HG03097 (cell line): ENCODE results near the gene USP10.

Source experiments
- ATAC-seq: cut with Tn5 transposase; IDR thresholded peaks from one replicate; pipeline ENCODE4 v1.9.1; 2021; ENCODE audit not compliant: unreplicated experiment, low FRiP score

USP10 gene

DNA sequence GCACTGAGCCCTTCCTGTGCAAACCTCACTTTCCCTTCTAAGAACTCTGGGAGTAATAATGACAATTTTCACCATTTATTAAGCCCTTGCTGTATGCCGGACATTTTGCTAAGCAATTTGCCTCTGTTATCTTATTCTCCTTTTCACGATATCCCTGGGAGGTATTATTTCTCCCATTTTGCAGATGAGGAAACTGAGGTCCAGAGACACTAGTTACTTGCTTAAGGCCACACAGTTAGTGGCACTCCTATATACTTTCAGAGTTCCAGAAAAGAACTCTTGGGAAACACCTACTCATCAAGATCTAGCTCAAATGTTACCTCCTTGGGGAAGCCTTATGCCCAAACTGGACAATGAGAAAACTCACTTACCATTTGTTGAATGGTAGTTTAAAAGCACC, 4.8 kb upstream of the USP10 start:
- no peak for ATAC-seq

DNA sequence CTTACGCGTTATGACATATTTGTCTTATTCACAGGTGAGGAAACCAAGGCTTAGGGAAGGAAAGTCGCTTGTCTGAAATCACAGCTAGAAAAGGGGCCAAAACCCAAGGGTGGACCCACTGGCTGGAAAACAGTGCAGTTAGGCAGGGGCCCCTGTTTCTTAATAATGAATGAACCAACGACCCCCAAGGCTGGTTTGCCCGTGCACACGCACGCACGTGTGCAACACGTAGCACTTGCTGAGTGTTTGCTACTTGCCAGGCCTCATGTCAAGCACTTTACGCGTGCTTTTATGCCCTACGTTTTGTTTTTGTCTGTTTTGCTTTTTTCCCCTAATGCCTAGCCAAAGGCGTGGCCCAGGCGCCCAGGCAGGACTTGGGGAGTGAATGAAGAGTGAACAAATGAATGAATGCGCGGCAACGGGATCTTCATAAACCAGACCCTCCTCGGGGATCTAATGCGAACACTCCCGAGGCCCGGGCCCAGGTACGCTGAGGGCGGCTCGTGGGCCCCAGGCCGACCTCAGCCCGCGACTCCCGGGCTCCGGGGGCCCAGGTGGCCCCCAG, 571 bp upstream of the USP10 start:
- no peak for ATAC-seq

DNA sequence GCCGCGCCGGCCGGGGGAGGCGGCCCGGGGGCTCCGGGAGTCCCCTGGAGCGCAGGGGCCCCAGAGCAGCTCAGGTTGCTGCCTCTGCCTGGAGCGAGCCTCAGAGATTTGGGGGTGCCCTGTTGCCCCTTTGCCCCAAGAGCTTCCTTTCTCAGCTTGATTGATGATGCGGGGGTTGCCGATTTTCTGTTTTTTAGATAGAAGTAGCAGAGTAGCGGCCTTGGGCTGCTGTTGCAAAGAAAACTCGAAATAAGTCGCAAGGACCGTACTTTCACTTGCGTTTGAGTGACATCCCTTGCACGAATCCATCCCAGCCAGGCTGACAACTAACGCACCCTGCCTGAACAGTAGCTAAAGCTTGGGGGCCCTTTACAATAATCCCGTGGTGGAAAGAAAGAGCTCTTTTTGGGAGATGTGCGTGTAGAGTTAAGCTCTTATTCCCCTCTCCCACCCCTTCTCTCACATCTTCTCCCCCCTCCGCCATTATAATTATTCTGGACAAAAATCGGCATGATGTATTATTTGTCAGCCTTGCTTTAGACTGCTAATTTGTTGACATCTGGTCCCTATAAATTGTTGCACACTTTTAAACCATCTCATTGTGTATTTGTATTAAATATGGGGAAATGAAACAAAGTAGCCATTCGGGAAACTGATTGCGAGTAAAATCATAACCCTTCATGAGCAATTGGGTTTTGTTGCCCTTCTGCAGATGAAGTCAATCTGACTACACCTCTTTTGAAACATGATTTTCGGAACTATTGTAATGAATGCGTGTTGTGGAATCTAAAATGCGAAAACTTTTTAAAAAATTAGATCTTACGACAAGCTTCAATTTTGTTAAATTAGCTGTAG, 873 bp downstream of the USP10 start:
- peak; percentile 18 for ATAC-seq

DNA sequence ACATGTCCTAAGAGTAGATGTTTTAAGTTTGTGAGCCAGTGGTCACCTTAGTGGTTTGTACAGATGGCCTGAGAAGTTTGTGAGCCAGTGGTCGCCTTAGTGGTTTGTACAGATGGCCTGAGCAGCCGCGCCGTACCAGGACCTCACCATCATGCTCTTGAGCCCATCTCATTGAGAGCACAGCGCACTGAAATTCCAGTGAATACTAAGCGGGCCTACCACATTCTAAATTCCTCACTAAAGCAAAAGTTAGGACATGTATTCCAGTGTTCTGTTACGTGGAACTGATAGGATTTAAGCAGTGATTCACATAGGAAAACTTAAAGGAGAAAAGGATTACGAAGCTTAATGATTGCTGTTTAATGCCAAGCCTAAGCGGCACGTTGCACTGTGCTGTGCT, 3.9 kb downstream of the USP10 start:
- no peak for ATAC-seq

DNA sequence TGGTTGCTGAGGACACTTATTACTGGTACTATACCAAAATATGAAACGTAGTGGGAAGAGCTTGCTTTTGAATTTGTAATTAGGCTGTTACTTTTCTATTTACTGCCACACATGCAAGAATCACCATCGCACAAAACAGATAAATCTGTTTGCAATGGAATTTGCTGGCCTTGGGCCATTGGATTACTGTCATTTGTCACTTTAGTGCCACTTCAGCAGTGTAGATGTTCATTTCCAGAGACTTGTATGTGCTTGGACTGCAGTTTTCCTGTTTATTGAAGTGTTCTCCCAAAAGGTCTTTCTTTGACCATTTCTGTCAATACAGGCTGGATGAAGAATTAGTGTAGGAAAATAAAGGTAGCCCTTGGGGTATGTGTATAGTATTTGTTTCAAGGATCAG, 4.5 kb downstream of the USP10 start:
- no peak for ATAC-seq

DNA sequence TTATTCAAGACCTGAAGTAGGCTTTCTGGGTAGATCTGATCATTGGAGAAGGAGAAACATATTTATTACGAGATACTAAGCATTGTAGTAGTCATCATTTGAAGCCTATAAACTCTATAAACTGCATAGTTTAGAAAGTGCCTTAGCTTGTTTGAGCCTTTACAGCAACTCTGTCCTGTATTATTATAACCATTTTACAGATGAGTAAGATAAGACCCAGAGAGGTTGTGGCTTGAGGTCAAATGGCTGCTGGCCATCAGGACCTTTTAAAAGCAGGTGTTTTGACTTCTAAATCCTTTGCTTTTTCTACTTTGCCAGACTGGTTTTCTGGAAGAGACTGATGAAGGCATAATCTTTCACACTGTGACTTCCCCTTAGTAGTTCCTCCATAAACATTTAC, 7.1 kb downstream of the USP10 start:
- no peak for ATAC-seq

DNA sequence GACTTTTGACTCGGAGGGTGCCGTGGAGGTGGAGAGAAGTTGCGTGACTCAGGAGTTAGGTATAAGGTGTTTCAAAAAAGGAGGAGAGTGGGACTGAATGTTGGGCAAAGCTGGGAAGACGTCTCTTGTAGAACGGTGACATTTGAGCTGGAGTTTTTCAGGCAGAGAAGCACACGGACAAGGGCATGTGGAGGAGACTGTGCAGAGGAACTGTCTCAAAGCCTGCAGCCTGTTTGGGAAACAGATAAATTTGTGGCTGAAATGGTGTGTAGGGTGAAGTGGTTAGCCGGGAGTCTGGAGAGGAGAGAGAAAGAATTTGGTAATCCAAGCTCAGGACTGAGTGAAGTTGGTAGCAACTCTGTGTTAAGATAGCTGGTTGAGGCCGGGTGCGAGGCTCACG, 9.8 kb downstream of the USP10 start:
- no peak for ATAC-seq

DNA sequence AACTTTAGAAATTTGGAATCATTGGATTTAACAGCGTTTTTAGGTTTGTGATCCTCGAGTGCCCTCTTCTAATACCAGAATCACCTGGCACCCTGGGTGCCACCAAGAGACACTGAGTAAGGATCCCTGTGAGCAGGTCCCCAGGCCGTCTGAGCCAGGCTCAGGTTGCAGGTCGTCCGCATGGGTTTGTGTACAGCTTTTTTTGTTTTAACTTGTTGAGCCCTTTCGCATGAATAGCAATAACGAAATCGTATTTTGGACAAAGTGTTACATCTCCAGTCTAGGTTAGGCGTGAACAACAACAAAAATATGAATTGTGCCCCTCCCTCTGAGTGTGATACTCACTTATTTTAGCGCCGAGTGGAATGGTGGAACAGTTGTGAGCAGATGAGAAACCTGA, 10.9 kb downstream of the USP10 start:
- ATAC-seq = no peak

DNA sequence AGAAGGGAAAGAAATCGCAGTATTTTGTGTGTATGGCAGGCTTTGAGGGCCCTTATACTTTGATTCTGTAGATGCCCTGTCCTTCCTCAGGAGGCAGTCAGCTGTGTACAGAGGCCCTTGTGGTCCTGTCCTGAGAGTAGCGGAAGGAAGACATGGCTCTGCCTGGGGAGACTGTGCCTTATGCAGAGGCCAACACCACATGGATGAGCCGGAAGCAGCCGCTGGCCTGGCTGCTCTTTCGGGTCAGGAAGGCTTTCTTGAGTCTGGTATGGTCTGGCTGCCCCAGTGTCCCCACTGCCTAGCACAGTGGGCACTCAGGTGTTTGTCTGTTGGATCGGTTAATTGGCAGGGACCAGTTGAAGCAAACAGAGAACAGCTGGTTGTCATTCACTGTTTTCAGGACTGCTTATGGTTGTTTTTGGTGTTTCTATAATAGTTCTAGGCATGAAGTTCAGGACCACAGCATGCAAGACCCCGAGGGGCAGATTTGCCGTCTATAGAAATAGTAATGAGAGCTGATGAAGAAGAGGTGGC, 12.4 kb downstream of the USP10 start:
- ATAC-seq = no peak

DNA sequence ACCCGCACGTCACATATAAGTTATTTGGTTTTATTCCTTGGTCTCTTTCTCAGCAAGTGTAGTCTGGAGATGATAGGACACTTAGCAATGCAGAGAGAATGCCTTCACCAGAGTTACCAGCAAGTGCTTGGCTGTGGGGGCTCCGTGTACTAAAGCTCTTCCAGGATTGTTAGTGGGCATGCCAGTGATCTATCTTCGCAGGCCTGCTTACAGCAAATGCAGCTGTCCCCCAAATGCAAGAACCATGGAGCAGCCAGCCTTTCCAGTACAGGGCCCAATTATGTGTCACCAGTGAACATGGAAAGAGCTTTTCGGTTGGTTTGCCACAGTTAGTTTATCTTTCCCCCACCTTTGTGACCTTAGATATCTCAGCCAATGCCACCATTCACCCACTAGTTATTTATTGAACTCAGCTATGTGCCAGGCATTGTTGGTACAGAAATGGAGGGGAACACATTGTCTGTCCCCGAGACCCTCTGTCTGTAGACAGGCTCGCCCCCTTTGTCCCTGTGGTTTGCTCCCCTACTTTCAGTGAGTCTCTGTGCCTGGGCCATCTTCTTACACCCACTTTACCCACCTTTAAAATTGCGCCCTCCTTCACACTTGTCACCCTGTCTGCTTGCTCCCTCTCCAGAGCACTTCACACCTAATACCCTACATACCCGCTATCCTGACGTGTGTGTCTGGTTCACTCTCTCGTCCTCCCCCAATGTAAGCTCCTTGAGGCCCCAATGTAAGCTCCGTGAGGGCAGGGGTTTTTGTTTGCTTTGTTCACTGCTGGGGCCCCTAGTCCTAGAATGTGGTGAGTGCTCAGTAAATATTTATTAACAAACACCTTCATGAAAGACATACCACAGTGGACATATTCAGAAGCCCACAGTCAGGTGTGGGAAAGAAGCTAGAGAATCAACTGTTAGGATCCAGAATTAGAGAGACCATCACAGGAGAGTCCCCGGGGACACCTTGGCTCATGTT, 13.3 kb downstream of the USP10 start:
- ATAC-seq = no peak

DNA sequence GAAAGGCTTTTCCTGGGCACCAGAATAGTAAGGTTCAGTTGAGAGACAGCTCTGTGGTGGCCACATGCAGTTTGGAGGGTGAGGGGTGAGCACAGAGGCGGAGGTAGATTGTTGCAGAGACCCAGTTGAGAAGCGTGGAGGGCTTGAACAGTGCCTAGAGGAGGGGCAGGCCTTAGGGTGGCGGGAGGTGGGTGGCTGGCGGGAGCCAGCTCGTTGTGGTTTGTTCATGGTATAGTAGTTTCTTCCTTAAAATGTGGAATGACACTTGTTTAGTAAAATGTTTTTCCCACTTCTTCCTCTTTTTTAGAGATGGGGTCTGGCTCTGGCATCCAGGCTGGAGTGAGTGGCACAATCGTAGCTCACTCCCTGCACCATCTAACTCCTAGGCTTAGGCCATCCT, 14.2 kb downstream of the USP10 start:
- ATAC-seq = no peak

DNA sequence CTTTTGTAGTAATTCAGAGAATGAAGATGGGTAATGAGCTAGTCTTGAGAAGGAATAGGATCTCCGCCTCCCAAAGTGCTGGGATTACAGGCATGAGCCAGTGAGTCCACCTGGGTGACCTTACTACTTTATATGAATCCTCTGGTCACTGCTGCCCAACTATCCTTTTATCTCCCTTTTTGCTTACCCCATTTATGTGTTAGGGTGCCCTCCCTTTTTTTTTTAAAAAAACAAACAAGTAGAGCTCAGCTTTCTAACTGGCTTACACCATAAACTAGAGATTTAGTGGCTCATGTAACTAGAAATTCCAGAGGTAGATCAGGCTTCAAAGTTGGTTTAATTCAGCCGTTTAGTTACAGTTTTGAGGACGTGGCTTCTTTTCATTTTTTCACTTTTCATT, 15.6 kb downstream of the USP10 start:
- no peak for ATAC-seq

DNA sequence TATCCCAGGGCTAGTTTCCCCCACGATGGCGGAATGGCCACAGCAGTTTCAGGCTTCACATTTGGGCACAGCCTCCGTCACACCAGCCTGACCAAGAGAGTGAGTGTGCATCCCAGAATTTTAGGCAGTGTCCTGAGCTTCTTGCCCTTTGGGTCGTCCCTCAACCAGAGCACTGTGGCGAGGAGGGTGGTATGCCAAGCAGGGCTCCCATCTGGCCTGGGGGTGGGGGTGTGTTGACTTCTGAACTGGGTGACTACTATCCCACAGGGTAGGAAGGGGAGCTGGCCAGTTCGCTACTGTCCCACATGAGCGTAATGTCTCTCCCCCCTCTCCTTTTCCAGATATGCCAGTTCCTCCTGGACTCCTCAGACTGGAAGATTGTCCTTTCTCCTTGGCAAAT, 16.1 kb downstream of the USP10 start:
- ATAC-seq = no peak

DNA sequence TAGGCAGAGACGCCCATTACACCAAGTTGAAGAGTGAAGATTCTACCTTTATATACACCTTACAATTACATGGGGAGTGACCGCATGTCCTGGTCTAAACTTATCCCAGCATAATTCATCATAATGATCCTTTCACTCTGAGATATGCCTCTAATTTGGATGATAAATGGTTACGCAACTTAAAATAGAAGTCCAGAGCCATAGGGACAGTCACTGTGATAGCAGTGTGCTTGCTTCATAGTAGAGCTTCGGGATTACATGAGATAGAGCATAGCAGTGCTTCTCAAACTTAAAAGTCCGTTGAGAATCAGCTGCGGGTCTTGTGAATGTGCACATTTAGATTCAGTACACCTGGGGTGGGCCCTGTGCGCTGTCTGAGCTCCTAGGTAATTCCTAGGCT, 16.9 kb downstream of the USP10 start:
- ATAC-seq = no peak

DNA sequence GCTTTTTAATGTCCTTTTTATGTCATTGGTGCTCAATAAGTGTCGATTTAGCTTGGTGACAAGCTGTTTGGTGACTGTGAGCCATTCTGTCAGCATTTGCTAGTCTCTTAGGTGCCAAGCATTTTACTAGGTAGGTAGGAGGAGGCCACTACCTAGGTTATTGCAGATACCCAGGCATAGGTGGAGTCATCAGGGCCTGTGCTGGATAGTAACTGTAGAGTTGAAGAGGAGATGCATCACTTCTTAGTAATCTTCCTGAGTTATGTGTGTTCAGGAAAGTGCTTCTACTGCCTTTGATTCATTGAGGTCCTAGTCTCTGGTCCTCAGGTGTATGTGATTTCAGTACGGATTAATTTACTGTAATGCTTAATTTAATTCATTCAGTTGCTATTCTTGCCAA, 17.7 kb downstream of the USP10 start:
- no peak for ATAC-seq

DNA sequence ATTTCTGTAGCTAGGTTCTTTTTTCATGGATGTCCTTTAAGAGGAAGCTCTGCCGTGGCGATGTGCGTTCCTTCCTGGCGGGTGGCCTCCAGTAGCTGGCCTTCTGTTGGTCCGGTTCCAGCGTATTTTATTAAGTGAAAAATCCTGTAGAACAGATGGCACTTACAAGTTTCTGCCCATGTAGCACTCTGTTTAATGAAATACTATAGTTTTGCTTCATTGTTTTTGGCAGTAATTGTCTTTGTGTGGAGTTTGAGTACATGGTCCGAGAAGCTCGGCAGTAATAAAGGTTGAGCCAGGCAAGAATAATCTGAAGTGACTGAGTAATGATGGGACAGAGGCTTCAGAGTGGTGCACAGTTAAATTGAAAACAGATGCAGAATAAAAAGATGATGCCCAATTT, 20.4 kb downstream of the USP10 start:
- ATAC-seq = no peak

DNA sequence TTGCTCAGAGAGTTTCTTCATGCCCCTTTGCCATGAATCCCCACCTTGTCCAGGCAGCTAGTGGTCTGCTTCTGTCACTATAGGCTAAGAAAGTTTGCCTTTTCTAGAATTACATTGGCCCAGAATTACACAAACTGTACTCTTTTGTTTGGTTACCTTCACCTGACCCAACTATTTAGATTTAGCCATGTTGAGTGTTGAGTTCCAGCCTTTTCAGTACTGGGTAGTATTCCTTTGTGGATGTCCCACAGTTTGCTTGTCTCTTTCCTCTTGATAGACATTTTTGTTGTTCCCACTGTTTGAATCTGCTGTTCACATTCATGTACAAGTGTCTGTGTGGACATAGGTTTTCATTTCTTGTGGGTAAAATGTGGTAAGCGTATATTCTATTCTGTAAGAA, 22.3 kb downstream of the USP10 start:
- ATAC-seq = no peak

DNA sequence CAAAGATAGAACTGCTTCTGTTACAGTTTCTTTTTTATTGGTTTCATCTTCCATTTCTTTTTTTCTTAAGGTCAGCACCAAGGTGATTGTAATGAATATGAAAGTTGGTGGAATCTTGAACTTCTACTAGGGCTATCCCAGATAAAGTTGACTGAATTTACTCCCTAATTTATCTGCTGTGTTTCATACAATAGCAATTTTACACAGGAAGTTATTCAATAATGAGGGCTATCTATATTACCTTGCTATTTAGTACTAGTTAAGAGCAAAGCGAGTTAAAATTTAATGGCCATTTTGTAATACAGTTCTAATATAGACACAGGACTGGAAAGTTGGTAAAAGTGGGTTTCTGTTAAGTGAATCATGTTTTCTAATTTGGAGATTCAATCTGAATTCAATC, 24.1 kb downstream of the USP10 start:
- no peak for ATAC-seq

DNA sequence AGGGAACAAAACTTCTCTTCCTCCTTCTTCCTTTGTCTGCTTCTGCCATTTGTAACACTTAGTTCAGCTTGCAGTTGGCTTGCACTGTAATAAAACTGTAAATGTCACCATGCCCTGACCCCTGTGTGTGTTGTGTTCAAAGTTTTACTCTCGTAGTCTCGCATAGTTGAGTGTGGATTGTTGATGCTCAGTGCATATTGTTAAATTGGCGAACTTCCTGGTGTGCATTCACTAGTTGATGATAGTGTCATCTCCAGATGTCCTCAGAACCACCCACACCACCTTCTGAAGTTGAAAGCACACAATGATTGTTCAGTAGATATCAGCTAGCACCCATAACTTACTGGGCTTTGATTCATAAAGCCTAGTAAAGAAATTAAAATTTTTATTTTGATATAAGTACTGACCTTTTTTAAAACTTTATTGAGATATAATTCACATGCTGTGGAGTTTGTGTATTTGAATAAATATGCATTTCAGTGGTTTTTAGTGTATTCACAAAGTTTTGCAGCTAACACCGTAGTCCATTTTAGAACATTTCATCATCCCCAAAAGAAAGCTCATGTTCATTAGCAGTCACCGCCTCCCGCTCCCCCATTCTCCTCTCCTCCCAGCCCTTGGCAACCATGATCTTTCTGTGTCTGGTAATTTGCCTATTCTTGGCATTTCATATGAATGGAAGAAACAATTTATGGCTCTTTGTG, 25.0 kb downstream of the USP10 start:
- ATAC-seq = no peak

DNA sequence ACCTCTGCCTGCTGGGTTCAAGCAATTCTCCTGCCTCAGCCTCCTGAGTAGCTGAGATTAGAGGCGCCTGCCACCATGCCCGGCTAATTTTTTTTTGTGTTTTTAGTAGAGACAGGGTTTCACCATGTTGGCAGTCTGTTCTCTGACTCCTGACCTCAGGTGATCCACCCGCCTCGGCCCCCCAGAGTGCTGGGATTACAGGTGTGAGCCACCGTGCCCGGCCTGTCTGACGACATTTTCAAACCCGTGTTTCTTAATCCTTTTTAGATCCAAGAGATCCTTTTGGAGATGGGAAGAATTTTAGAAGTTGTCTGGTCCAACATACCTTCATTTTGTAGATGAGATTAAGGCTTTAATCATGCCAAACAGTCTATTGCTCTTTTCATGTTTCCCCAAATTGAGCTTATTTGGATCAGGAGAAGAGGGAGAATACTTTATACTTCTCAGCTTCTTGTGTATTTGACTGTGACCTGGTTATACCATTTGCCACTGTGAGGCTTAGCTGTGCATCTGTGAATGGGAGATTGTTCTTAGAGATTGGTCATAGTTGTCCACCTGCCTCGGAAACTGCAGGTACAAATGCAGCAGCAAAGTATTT, 25.8 kb downstream of the USP10 start:
- no peak for ATAC-seq
